Ovary (tissue), 9 donors: ENCODE results near the gene CEP120. TPM values are rescaled to one million over a fixed set of nuclear protein-coding genes. Genes with fewer than 3 reads are reported as not detected.

ENCODE experiments used
- DNase-seq, 5 donors: peaks; one replicate each; pipeline ENCODE4 v3.0.0-alpha.2; 2019 to 2020
- H3K27ac ChIP-seq, 2 donors: fragments of 200-600 bp; one replicate each; pipeline versions ENCODE4 v1.5.1 to v1.8.0; 2019 to 2022
- H3K27me3 ChIP-seq: fragments of 200-600 bp; one replicate; pipeline ENCODE4 v1.8.0; 2022
- H3K36me3 ChIP-seq: fragments of 200-600 bp; sonication (generic); one replicate; pipeline ENCODE4 v1.5.1; 2019
- H3K4me1 ChIP-seq: one replicate; pipeline ENCODE4 v1.8.1; 2013; ENCODE audit warnings: mild to moderate bottlenecking, moderate library complexity; ENCODE audit not compliant: insufficient read depth
- H3K4me3 ChIP-seq: fragments of 200-600 bp; sonication (generic); one replicate; pipeline ENCODE4 v1.5.1; 2017
- H3K9me3 ChIP-seq, 2 donors: fragments of 200-600 bp in 1 of 2; sonication (generic) in 1 of 2; one replicate each; pipeline versions ENCODE4 v1.5.1 to v1.8.1; 2013 to 2019; ENCODE audit warnings: mild to moderate bottlenecking in 1 of 2, moderate library complexity in 1 of 2
- EP300 ChIP-seq: sonication (generic); formaldehyde crosslinking; IDR thresholded peaks from one replicate; pipeline ENCODE4 v1.6.1; 2017; ENCODE audit warnings: antibody characterized with exemption
- POLR2A ChIP-seq: fragments of 450-650 bp; IDR thresholded peaks from one replicate; pipeline ENCODE4 v1.6.1; 2017; ENCODE audit warnings: antibody characterized with exemption, mild to moderate bottlenecking, moderate library complexity
- WGBS, 3 donors: extraction: QIAGEN DNeasy Blood & Tissue Kit in 1 of 3; methylation state at CpG; one replicate each; pipeline versions ENCODE4 v1.1.5 to v1.1.7; 2013 to 2017; 5-methylcytosine and 5-hydroxymethylcytosine counted together
- intact Hi-C, 4 donors: fragments of 100-400 bp; cut with DNase I; formaldehyde crosslinking; loops; one replicate each; pipeline versions ENCODE4 v1.11.0 to v1.15.1; 2022 to 2023
- polyA plus RNA-seq, 2 donors: library from polyadenylated mRNA; stranded (reverse); fragments of 200-250 nt in 1 of 2; fragments of 350-450 nt in 1 of 2; fragmentation: Illumina TruSeq in 1 of 2; extraction: RNeasy Lipid Tissue Mini Kit (QIAGEN cat#74804) in 1 of 2; gene quantifications; one replicate each; pipeline ENCODE4 v1.2.3, GENCODE V29; 2013 to 2014
- total RNA-seq, 7 donors: library from RNA; depleted of rRNA in 2 of 7; stranded (reverse); fragments of >200 nt in 2 of 7; fragmentation: NEBNext Ultra II Directional in 3 of 7; extraction: Animal tissue kit (Norgen Biotek cat#: 25700) in 3 of 7; gene quantifications; one replicate each; pipeline versions ENCODE4 v1.1.0 to v1.2.4, GENCODE V29; 2016 to 2023
- TF ChIP-seq, protein P1 (sequence below), 3 donors: fragments of 450-650 bp in 2 of 3; fragments of 200-600 bp in 1 of 3; IDR thresholded peaks; one replicate each; pipeline versions ENCODE4 v1.5.1 to v1.8.0; 2016 to 2022; ENCODE audit warnings: antibody characterized with exemption in 3 of 3, mild to moderate bottlenecking in 1 of 3
- donor health status: DM: no; HTN: no; CAD: no; lungs with moderate emphysema.
- donor health status: DM: no; HTN: no; CAD: no.
- donor health status: Bipolar disorder and iron deficiency.
- donor health status: DM: yes; HTN: yes; CAD: no.
- donor health status: DM: no; HTN: no; CAD: no.
- donor health status: DM: yes; HTN: yes; CAD: no.

The CEP120 gene
- total and polyA plus RNA-seq, 9 donors: 15.3 to 33.0 (median 28.9) TPM

- no peak for DNase-seq
- 83 to 89% (median 84%) methylated on average over 1 of the region's 1 CpG for WGBS, 3 donors
Observed at GRCh38 chr5:123297866-123298265, 125.3 kb downstream of the CEP120 start.

DNA sequence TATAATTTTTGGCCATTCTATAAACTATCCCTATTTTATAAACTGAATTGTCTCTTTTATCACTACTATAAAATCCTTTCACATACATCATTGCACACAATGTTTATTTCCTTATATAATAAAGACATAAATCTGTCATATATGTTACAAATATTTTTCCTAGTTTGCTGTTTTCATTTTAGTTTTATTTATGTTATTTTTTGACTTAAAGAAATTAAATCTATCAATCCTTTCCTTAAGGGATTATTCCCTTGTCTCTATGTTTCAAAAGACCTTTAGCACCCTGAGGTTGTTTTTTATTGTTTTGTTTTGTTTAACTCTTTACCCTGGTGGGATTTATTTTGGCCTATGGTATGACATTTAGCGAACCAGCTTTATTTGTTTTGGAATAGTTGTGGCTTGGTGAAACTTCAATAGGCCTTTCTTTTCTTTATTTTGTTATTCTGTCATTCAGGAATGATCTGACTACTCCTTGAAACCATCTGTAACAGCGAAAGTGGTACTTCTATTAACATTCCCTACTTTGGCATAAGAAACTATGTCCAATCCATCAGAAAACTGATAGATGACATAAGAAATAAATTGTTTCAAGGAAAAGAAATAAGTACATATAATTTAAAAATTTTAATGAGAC, 125.9 kb downstream of the CEP120 start:
- no peaks in the 10 kb centered on the region for H3K36me3 ChIP-seq
- H3K27me3 ChIP-seq: no peaks in the 10 kb centered on the region
- TF ChIP-seq, protein P1, sequence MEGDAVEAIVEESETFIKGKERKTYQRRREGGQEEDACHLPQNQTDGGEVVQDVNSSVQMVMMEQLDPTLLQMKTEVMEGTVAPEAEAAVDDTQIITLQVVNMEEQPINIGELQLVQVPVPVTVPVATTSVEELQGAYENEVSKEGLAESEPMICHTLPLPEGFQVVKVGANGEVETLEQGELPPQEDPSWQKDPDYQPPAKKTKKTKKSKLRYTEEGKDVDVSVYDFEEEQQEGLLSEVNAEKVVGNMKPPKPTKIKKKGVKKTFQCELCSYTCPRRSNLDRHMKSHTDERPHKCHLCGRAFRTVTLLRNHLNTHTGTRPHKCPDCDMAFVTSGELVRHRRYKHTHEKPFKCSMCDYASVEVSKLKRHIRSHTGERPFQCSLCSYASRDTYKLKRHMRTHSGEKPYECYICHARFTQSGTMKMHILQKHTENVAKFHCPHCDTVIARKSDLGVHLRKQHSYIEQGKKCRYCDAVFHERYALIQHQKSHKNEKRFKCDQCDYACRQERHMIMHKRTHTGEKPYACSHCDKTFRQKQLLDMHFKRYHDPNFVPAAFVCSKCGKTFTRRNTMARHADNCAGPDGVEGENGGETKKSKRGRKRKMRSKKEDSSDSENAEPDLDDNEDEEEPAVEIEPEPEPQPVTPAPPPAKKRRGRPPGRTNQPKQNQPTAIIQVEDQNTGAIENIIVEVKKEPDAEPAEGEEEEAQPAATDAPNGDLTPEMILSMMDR (IDR thresholded peaks at IDR 0.05): no peak
- no peak for TF ChIP-seq POLR2A
- no peak for TF ChIP-seq EP300
- H3K9me3 ChIP-seq: no peaks in the 10 kb centered on the region
- 44 to 64% (median 46%) methylated on average over 2 of the region's 2 CpGs for WGBS, 3 donors
- H3K4me3 ChIP-seq: no peak overlapping the region
- no peak overlapping the region for H3K27ac ChIP-seq
- intact Hi-C loops: no loop called here
- no peaks in the 10 kb centered on the region for H3K4me1 ChIP-seq
- no peak for DNase-seq

More at GRCh38 chr5:123297866-123298265, 125.3 kb downstream of the CEP120 start:
- intact Hi-C loops: no loop called here
- Histone ChIP-seq H3K27ac (no peak overlapping the region), H3K4me1 (no peaks in the 10 kb centered on the region), H3K27me3 (no peaks in the 10 kb centered on the region), H3K4me3 (no peak overlapping the region), H3K9me3 (no peaks in the 10 kb centered on the region), H3K36me3 (no peaks in the 10 kb centered on the region)
- TF ChIP-seq, protein P1 (IDR thresholded peaks at IDR 0.05): no peak
- TF ChIP-seq EP300 (no peak), POLR2A (no peak)

Other genes with a start within 250 kb of the CEP120 start
- gene CSNK1G3, start 88.8 kb upstream of the CEP120 start, total RNA-seq: 10 to 100 TPM; 36.8 to 68.5 (median 54.1) TPM
- 10 to 100 TPM; 12.1 to 15.9 TPM for gene CSNK1G3, start 88.8 kb upstream of the CEP120 start, polyA plus RNA-seq